Measurements from ENCODE around the gene MICAL1.

MICAL1 gene

GRCh38 chr6:109421184-109421583 lies 34.4 kb downstream of the MICAL1 start (continued):
- TF ChIP-seq ZNF362 (tag by site-specific recombination; IDR thresholded peaks at IDR 0.05) (no peak), ZNF530 (tag by site-specific recombination; IDR thresholded peaks at IDR 0.05; ENCODE audit: low read depth) (no peak)

- ChIA-PET CTCF (interaction anchor here (0.6 to 1.5 kb wide), 3 partner anchors 38 to 205 kb away, joined by 3 to 5 read pairs (median 3); no protein-coding TSS in a partner anchor), POLR2A (no interaction called here)
These were observed 34.8 kb downstream of the MICAL1 start for GRCh38 chr6:109420751-109421150.

More at GRCh38 chr6:109420751-109421150, 34.8 kb downstream of the MICAL1 start:
- no peaks in the 10 kb centered on the region for H3K9me3 ChIP-seq (ENCODE audit: control insufficient read depth, insufficient read depth, low read depth, low read length)
- H3K4me3 ChIP-seq (ENCODE audit: low read depth, low read length): no peak overlapping the region
- TF ChIP-seq HOXA7 (CRISPR knock-in tag; IDR thresholded peaks at IDR 0.05; ENCODE audit: borderline replicate concordance): no peak
- no peak for TF ChIP-seq ZNF692 (tag by site-specific recombination; IDR thresholded peaks at IDR 0.05)
- TF ChIP-seq ZNF76 (tag by site-specific recombination; IDR thresholded peaks at IDR 0.05; ENCODE audit: borderline replicate concordance, low read depth): no peak
- TF ChIP-seq ZNF639 (tag by site-specific recombination; IDR thresholded peaks at IDR 0.05): no peak
- no peak for TF ChIP-seq ZNF391 (tag by site-specific recombination; IDR thresholded peaks at IDR 0.05; ENCODE audit: borderline replicate concordance, low read depth)
- no peak for TF ChIP-seq ZNF580 (tag by site-specific recombination; IDR thresholded peaks at IDR 0.05)
- no peak for TF ChIP-seq ZSCAN18 (tag by site-specific recombination; IDR thresholded peaks at IDR 0.05)
- TF ChIP-seq ZNF114 (tag by site-specific recombination; IDR thresholded peaks at IDR 0.05): no peak
- no peak for TF ChIP-seq ZNF518A (tag by site-specific recombination; conservative IDR thresholded peaks at IDR 0.05; ENCODE audit: low read depth)
- TF ChIP-seq ZNF423 (tag by site-specific recombination; IDR thresholded peaks at IDR 0.05): no peak
- no peaks in the 10 kb centered on the region for H3K4me1 ChIP-seq (ENCODE audit: control insufficient read depth, insufficient read depth, low read length)
- no peak overlapping the region for H3K27ac ChIP-seq (ENCODE audit: extremely low read depth, low read depth, low read length)
- no peaks in the 10 kb centered on the region for H3K36me3 ChIP-seq (ENCODE audit: control insufficient read depth in 2 of 2, insufficient read depth in 1 of 2, low read length in 2 of 2)
